ENCODE measurements around the gene SLC3A2.

The SLC3A2 gene

GRCh38 chr11:62881579-62882430 is 1.1 kb downstream of the SLC3A2 start:
- peak; percentile 97 for DNase-seq

DNA sequence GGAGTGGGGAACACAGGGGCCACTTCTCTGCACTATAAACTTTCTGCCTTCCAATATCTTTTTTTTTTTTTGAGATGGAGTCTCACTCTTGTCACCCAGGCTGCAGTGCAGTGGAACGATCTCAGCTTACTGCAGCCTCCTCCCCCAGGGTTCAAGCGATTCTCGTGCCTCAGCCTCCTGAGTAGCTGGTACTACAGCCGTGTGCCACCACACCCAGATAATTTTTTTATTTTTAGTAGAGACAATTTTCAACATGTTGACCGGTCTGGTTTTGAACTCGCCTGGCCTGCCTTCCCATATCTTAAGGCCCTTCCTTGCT is 1.7 kb downstream of the SLC3A2 start:
- DNase-seq, result no peak

DNA sequence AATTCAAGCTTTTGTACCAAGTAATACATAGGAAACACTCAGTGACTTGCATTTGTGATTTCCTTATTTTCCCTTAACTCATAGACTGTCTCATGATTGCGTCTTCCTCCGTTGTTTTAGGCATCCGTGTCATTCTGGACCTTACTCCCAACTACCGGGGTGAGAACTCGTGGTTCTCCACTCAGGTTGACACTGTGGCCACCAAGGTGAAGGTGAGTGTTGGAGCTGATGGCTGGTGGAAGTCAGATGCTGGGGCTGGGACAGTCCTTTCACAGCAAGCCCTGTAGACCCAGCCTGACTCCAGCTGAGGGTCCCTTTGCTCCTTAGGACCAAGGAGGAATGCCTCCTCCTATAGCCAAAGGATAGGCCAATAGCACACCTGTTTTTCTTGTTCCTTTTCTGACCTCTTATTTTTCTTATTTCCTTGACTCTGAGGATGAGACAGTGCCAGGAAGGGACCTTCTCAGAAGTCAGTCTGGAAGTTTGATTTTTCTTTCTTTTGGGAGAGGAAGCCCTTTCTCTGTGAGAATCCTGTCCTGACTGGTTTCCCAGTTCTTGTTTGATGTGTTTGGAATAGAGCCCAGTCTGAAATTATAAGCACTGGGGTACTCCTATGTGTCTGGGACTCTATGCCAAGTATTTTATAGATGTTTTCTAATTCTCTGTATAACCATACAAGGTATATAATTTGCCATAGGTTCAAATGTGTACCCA is 2.2 kb downstream of the SLC3A2 start:
- no peak for DNase-seq

DNA sequence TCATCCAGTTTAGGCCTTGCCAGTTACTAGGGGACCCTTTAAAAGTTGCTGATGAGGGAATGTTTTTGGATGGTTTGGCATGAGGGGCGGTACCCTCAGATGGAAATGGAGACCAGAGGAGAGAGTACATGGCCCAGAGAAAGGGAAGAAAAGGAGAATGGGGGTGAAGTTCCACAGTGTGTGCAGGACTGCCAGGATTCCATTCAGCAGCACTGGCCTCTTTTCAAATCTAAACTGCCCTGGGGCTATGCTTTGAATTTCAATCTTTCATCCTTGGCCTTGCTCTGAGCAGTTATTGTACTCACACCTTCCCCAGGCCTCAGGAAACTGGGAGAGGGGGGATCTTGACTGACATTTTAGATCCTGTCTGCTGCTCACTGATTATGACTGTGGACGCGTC is 3.0 kb downstream of the SLC3A2 start:
- no peak for DNase-seq

DNA sequence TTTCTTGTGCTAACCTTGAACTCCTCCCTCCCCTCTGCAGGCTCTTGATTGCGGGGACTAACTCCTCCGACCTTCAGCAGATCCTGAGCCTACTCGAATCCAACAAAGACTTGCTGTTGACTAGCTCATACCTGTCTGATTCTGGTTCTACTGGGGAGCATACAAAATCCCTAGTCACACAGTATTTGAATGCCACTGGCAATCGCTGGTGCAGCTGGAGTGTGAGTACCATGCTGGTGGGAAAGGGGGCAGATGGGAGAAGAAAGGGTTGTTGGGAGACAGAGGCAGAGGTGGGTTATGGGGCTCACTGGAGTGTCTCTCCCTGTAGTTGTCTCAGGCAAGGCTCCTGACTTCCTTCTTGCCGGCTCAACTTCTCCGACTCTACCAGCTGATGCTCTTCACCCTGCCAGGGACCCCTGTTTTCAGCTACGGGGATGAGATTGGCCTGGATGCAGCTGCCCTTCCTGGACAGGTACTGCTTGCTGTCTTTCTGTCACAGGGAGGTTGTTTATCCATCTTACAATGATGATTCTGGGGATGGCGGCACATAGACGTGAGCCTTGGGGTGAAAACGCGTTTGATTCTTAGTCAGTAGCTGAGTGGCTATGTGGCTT is 4.5 kb downstream of the SLC3A2 start:
- DNase-seq, result no peak

DNA sequence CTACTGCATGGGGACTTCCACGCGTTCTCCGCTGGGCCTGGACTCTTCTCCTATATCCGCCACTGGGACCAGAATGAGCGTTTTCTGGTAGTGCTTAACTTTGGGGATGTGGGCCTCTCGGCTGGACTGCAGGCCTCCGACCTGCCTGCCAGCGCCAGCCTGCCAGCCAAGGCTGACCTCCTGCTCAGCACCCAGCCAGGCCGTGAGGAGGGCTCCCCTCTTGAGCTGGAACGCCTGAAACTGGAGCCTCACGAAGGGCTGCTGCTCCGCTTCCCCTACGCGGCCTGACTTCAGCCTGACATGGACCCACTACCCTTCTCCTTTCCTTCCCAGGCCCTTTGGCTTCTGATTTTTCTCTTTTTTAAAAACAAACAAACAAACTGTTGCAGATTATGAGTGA is 7.7 kb downstream of the SLC3A2 start:
- no peak for DNase-seq

GRCh38 chr11:62889126-62889483 is 8.4 kb downstream of the SLC3A2 start:
- DNase-seq, result no peak

DNA sequence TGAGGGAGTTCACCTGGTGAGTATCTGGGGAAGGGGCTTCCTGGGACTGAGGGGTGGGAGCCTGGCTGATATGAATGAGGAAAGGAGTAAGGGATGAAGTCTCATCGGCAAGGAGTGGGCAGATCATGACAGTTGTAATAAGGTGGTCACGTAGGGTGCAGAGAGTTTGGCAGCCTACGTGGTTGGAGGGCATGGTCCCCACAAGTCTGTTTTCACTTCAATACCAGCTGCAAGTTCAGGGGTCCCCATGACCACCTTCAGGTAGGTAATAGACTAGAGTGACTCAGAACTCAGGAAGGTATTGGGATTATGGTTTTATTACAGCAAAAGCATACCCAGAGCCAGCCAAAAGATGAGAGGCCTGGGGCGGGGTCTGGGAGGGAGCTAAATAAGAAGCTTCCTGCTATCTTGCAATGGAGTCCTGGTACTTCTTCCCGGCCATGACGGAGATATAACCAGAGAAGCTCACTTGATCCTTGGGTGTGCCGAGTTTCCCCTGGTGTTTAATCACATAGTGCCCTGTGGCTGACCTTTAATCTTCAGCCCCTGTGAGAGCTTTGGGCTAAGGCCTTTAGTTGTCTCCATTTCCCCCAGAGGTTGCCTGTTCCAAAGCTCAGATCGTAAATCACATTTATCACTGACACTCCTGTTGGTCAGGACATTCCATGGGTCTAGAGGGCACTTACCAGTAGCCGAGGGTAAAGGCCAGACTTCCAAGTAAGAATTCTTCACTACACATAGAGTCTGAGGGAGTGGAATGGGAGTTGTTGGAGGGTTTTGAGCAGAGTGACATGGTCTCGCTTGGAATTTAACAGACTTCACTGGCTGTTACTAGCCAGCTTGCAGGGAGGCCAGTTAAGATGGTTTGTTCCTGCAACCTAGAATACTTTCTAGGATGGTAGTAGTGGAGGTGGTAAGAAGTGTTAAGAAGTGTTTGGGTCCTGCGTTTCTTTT is 9.1 kb downstream of the SLC3A2 start:
- DNase-seq, result no peak

DNA sequence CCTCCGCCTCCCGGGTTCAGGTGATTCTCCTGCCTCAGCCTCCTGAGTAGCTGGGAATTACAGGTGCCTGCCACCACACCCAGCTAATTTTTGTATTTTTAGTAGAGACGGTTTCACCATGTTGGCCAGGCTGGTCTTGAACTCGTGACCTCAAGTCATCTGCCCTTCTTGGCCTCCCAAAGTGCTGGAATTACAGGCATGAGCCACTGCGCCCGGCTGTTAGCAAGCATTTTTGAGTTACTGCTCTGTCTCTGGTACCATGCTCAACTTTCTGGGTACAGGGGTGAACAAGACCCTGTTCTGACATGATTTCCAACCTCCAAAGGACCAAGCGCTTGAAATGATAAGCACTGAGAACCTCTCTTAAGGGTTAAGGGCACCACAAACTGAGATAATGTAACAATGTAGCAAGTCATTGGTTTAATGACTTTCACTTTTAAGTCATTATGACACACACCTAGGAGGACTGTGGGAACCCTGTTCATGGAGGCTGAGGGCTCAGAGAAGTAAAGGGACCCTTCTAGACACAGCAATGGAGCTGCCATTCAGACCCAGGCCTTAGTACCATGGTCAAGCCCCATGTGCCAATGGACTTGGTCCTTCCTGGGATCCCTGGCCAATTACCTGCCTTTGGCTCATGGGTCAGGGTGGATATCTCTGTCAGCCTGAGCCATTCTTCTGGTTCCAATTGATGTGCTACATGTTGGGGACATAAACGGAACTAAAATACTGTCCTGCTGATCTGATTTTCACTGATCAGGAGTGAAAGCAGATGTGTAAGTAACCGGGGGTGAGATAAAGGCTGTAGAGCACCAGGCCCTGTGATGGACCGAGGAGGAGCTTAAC is 11.6 kb downstream of the SLC3A2 start:
- no peak for DNase-seq

DNA sequence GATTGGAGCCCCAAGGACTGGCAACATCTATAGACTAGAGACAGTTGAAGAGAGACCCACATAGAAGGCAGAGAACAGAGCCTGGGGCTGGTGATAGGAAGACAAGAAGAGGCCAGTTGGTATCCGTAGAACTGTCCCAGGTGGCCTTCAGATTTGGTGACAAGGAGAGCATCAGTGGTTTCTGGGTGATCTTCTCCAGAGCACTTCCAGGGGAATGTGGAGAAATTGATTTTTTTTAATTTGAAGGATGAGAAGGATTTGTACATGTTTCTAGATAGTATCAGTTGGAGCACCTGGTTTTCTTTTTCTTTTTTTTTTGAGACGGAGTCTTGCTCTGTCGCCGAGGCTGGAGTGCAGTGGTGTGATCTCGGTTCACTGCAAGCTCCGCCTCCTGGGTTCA is 14.8 kb downstream of the SLC3A2 start:
- no peak for DNase-seq

- no peak for DNase-seq
Measured at GRCh38 chr11:62896049-62896448, 15.4 kb downstream of the SLC3A2 start.

- DNase-seq, result no peak
Measured at GRCh38 chr11:62897311-62897710, 16.6 kb downstream of the SLC3A2 start.

DNA sequence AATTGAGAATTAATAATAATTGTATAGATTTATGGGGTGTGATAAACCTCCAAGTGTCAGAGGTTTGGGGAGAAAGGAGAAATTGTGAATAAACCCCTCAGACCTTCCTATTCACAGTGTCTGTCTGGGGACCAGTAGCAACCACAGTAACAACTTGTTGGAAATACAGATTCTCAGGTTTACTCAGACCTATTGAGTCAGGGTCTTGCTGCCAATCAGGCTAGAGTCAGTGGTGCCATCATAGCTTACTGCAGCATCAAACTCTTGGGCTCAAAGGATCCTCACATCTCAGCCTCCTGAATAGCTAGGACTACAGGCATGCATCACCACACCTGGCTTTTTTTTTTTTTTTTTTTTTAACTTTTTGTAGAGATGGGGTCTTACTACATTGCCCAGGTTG is 17.3 kb downstream of the SLC3A2 start:
- no peak for DNase-seq

GRCh38 chr11:62902932-62903331 is 22.2 kb downstream of the SLC3A2 start:
- DNase-seq, result no peak

DNA sequence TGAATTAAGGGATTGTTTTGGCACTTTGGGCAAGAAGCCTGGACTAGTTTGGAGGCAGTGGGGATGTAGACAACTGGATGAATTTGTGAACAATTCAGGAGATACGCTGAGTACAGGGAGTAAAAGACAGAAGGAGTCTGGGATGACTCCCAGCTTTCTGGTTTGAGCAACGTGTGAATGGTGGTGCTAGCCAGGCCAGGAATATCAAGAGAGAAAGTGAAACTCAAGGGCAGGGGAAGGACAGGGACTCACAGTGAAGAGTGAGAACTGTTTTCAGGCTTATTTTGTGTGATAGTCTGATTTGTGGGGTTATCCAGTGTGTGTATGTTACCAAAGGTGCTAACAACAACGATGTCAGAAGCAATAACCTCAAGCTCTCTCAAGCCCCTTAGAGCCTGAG is 24.6 kb downstream of the SLC3A2 start:
- DNase-seq, result no peak

- DNase-seq, result peak; percentile 84
Measured at GRCh38 chr11:62905927-62906531, 25.3 kb downstream of the SLC3A2 start.

DNA sequence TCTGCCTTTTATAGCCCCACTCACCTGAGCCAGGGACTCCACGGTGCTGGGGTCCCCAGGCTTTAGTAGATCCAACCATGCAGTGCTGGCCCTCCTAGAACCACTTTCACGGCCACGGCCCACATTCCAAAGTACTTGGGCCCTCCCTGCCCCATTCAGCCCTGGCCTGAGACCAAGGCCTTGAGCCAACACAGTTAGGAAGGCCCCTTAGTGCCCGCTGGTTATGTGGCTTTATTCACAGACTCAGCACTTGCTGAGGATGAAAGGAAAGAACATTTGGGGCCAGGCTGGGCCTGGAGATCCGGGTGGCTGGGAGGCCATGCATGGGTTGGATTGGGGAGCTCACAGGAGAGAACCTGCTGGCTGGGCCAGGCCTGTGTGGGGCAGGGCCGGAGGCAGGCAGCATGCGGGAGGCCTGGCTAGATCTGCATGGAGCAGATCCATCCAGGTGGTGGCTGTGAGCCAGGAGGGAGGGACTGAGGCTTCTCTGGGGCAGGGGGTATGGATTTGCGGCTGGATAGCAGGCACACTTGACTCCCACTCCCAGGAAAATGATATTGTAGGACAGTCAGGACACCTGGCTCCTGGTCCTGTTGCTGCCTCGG is 27.9 kb downstream of the SLC3A2 start:
- no peak for DNase-seq

DNA sequence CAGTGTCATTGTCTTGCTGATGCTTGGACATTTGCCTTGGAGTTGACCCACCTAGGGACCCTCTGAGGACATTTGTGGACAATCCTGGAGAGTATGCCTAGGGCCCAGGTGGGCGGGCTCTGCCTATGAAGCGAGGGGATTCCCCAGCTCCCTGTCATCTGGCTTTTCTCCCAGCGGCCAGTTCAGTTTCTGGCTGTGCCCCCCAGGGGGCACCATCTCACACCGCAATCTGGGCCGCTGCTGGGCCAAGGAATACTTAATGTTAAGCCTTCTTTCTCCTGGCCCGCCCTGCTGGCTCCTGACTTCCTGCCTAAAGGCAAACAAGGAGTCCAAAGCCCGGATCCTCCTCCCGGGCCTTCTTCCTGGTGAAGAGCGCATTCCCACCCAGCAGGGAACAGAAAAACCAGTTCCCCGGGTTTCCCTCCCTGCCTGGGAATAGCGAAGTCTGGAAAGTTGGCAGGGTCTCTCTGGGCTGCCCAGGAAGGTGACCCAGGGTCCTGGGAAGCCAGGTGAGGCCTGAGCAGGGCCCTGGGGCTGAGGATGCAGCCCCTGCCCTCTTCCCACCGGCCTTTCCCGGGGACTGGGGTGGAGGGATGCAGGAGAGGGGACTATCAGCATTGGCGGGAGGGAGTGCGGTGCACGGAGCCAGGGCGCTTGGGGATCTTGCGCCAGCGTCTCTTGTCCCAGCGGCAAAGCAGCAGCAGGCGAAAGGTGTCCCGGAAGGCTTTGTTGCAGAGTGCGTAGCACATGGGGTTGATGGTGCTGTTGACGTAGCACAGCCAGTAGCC is 28.6 kb downstream of the SLC3A2 start:
- no peak for DNase-seq

GRCh38 chr11:62910141-62910882 is 29.6 kb downstream of the SLC3A2 start:
- no peak for DNase-seq

Data from activated CD4-positive, alpha-beta T cell treated with anti-CD3 and anti-CD28 coated beads, Interleukin-10, Interleukin-2, amounts not matched to agents 100 ng/mL and 50 ng/mL, durations not matched to agents 16 hours and 8 hours (primary cell).